Body of pancreas (tissue), 4 donors: ENCODE measurements around the gene RFC4. TPM values are rescaled to one million over a fixed set of nuclear protein-coding genes. Genes with fewer than 3 reads are reported as not detected.

Experiments used
- ATAC-seq: fragments of 150-250 bp; one replicate; pipeline ENCODE4 v1.9.1; 2016
- DNase-seq, 4 donors: peaks; one replicate each; pipeline ENCODE4 v3.0.0-alpha.2; 2019
- H3K27ac ChIP-seq, 4 donors: fragments of 200-600 bp; sonication (generic); 1 replicate in 3 of 4; 2 replicates in 1 of 4; pipeline versions ENCODE4 v1.5.1 to v1.6.1; 2016 to 2019; ENCODE audit warnings: mild to moderate bottlenecking in 1 of 4, mixed read lengths in 1 of 4, moderate library complexity in 1 of 4
- H3K27me3 ChIP-seq, 2 donors: fragments of 200-600 bp; sonication (generic); one replicate each; pipeline ENCODE4 v1.6.0; 2016; ENCODE audit warnings: mild to moderate bottlenecking in 1 of 2
- H3K36me3 ChIP-seq, 2 donors: fragments of 200-600 bp; sonication (generic); replicated peaks in 1 of 2; 2 replicates each; pipeline ENCODE4 v1.5.1; 2016; ENCODE audit warnings: low read depth in 2 of 2; ENCODE audit not compliant: insufficient read depth in 1 of 2
- H3K4me1 ChIP-seq: fragments of 200-600 bp; sonication (generic); one replicate; pipeline ENCODE4 v1.6.0; 2016
- H3K4me3 ChIP-seq, 2 donors: fragments of 200-600 bp; sonication (generic); 1 replicate in 1 of 2; 2 replicates in 1 of 2; pipeline ENCODE4 v1.5.1; 2016 to 2019
- H3K9me3 ChIP-seq, 3 donors: fragments of 200-600 bp; sonication (generic); 1 replicate in 2 of 3; 2 replicates in 1 of 3; pipeline ENCODE4 v1.5.1; 2016
- POLR2A ChIP-seq, 3 donors: fragments of 450-650 bp; IDR thresholded peaks; one replicate each; pipeline ENCODE4 v1.6.1; 2016; ENCODE audit warnings: antibody characterized with exemption in 3 of 3, mild to moderate bottlenecking in 2 of 3
- WGBS, 2 donors: methylation state at CpG; one replicate each; pipeline ENCODE4 v1.1.5; 2017; 5-methylcytosine and 5-hydroxymethylcytosine counted together
- intact Hi-C: fragments of 100-400 bp; cut with DNase I; formaldehyde crosslinking; loops from one replicate; pipeline ENCODE4 v1.15.1; 2023
- total RNA-seq, 2 donors: library from RNA; depleted of rRNA; stranded (reverse); fragments of >200 nt; gene quantifications; one replicate each; pipeline ENCODE4 v1.1.0, GENCODE V29; 2016
- TF ChIP-seq, protein P1 (sequence below), 7 experiments: fragments of 450-650 bp in 4 of 7; fragments of 200-600 bp in 3 of 7; sonication (generic) in 3 of 7; IDR thresholded peaks; one replicate each; pipeline ENCODE4 v1.5.1; 2016 to 2019; ENCODE audit warnings: antibody characterized with exemption in 7 of 7

The RFC4 gene
- total RNA-seq, 2 donors from 2014 or later = 6.6 to 14.5 TPM

DNA sequence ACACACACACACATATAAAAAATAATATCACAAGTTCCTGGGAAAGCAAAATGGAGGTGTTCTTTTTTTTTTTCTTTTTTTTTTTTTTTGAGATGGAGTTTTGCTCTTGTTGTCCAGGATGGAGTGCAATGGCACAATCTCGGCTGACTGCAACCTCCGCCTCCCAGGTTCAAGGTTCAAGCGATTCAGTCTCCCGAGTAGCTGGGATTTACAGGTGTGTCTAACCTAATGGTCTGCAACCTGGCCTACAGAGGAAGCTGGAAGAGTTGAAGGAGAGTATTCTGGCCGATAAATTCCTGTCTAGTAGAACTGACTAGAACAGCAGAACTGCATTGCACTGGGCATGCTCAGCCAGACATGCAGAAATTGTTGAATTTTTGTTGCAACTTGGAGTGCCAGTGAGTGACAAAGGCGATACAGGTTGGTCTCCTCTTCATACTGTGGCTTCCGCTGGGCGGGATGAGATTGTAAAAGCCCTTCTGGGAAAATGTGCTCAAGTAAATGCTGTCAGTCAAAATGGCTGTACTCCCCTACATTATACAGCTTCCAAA is 45.3 kb downstream of the RFC4 start:
- H3K9me3 ChIP-seq = no peaks in the 10 kb centered on the region
- DNase-seq = no peak
- intact Hi-C loops = no loop called here

DNA sequence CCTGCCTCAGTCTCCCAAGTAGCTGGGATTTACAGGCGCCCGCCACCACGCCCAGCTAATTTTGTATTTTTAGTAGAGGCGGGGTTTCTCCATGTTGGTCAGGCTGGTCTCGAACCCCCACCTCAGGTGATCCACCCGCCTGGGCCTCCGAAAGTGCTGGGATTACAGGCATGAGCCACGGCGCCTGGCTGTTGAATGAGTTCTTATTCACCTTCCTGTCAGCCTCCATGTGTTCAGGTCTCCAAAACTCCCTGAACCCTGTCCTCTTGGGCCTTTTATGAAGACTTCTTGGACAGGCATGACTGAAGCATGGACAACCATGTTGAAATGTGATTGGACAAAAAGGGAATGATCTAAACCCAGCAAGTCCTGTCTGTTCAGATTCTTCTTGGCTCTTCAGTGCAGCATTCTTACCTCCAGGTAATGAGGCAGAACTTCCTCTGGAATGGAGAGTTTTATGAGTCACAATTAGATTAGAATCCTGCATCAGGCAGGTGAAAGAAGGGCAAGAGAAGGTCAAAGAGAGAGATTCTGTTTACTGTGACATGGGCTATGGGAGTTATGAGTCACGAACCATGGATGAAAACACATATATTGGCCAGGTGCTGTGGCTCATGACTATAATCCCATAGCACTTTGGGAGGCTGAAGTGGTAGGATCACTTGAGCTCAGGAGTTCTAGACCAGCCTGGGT is 46.0 kb downstream of the RFC4 start:
- 85 to 88% methylated on average over 10 of the region's 10 CpGs for WGBS, 2 donors
- DNase-seq (no peak), ATAC-seq (no peak)
- Histone ChIP-seq H3K4me3 (no peak overlapping the region), H3K36me3 (no peaks in the 10 kb centered on the region), H3K27me3 (no peaks in the 10 kb centered on the region), H3K4me1 (no peaks in the 10 kb centered on the region), H3K9me3 (no peaks in the 10 kb centered on the region), H3K27ac (no peak overlapping the region)
- TF ChIP-seq, protein P1, sequence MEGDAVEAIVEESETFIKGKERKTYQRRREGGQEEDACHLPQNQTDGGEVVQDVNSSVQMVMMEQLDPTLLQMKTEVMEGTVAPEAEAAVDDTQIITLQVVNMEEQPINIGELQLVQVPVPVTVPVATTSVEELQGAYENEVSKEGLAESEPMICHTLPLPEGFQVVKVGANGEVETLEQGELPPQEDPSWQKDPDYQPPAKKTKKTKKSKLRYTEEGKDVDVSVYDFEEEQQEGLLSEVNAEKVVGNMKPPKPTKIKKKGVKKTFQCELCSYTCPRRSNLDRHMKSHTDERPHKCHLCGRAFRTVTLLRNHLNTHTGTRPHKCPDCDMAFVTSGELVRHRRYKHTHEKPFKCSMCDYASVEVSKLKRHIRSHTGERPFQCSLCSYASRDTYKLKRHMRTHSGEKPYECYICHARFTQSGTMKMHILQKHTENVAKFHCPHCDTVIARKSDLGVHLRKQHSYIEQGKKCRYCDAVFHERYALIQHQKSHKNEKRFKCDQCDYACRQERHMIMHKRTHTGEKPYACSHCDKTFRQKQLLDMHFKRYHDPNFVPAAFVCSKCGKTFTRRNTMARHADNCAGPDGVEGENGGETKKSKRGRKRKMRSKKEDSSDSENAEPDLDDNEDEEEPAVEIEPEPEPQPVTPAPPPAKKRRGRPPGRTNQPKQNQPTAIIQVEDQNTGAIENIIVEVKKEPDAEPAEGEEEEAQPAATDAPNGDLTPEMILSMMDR (IDR thresholded peaks at IDR 0.05) = no peak
- no peak for TF ChIP-seq POLR2A (IDR thresholded peaks at IDR 0.05)
- intact Hi-C loops = no loop called here

More for the DNA sequence above, 45.3 kb downstream of the RFC4 start:
- H3K4me1 ChIP-seq = no peaks in the 10 kb centered on the region
- no peaks in the 10 kb centered on the region for H3K27me3 ChIP-seq
- TF ChIP-seq, protein P1 (IDR thresholded peaks at IDR 0.05) = no peak
- no peak for TF ChIP-seq POLR2A (IDR thresholded peaks at IDR 0.05)
- H3K27ac ChIP-seq = no peak overlapping the region
- no peaks in the 10 kb centered on the region for H3K36me3 ChIP-seq
- WGBS, 2 donors = 81 to 88% methylated on average over 8 of the region's 8 CpGs
- no peak overlapping the region for H3K4me3 ChIP-seq
- ATAC-seq = no peak

DNA sequence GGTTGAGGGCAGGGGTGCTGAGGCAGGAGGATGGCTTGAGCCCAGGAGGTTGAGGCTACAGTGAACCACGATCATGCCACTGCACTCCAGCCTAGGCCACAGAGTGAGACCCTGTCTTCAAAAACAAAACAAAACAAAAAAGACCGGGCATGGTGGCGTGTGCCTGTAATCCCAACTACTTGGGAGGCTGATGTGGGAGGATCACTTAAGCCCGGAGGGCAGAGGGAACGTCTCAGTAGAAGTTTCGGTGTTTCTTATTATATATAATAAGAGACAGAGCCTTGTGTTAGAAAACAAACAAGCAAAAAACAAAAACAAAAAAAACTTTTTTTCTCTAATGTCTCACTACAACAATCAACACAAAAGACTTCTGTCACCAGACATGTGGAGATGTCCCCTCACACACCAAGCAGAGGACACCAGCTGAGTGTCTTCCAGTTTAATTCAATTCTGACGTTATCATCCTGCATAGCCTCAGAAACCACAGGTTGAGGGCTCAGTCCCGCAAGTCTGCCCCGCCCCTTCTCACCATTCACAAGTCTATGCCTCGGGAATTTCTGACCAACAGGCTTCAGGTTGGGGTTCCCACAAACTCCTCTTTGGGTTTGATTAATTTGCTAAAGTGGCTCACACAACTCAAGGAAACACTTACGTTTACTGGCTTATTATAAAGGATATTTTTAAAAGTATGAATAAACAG is 46.9 kb downstream of the RFC4 start:
- Histone ChIP-seq H3K4me1 (no peaks in the 10 kb centered on the region), H3K4me3 (no peak overlapping the region), H3K27ac (no peak overlapping the region), H3K9me3 (no peaks in the 10 kb centered on the region), H3K36me3 (no peaks in the 10 kb centered on the region), H3K27me3 (no peaks in the 10 kb centered on the region)
- TF ChIP-seq, protein P1 (IDR thresholded peaks at IDR 0.05) = no peak
- TF ChIP-seq POLR2A (IDR thresholded peaks at IDR 0.05) = no peak
- intact Hi-C loops = no loop called here
- 72 to 74% methylated on average over 11 of the region's 11 CpGs for WGBS, 2 donors
- ATAC-seq (no peak), DNase-seq (no peak)

DNA sequence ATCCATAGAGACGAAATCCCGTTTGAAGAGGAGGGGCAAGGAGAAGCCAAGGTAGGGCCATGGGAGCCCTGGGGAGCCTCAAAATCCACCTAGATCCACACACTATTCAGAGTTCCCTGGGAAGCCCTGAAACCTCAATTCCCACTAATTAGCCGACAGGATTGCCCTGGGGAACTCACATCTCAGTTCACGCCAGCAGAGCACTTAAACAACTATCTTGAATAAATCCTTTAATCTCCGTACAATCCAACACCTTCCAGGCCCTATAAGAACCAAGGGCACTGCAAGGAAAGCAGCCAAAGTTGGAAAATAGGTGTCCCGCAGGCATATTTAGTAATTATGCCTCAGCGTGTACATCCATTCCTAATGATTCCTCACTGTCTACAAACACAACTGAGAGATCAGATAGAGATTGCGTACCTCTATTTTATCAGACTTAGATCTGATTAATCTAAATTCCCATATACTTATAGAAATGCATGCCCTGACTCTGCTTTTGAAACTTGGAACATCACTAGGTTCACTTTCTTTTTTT is 48.5 kb downstream of the RFC4 start:
- H3K27me3 ChIP-seq = no peaks in the 10 kb centered on the region
- no peaks in the 10 kb centered on the region for H3K9me3 ChIP-seq
- no peaks in the 10 kb centered on the region for H3K36me3 ChIP-seq
- H3K27ac ChIP-seq = no peak overlapping the region
- H3K4me1 ChIP-seq = peaks cover 6% of the 10 kb centered on the region
- ATAC-seq (no peak), DNase-seq (no peak)
- WGBS, 2 donors = 70 to 76% methylated on average over 8 of the region's 8 CpGs
- TF ChIP-seq, protein P1 (IDR thresholded peaks at IDR 0.05) = no peak
- TF ChIP-seq POLR2A (IDR thresholded peaks at IDR 0.05) = no peak
- intact Hi-C loops = no loop called here
- no peak overlapping the region for H3K4me3 ChIP-seq
